HL-60 (cell line): ENCODE data around the gene NR3C2.

Experiments
- CTCF ChIP-seq: IDR thresholded peaks from one replicate; pipeline ENCODE4 v1.5.1; 2011; ENCODE audit warnings: low read length, control low read depth, inconsistent platforms; ENCODE audit not compliant: insufficient read depth
- GABPA ChIP-seq: IDR thresholded peaks from 2 replicates; pipeline ENCODE4 v1.6.1; 2012; ENCODE audit warnings: low read depth
- POLR2AphosphoS5 ChIP-seq: IDR thresholded peaks from 2 replicates; pipeline ENCODE4 v1.6.1; 2012; ENCODE audit warnings: low read depth
- REST ChIP-seq: IDR thresholded peaks from 2 replicates; pipeline ENCODE4 v1.6.1; 2012; ENCODE audit warnings: low read depth; ENCODE audit not compliant: insufficient replicate concordance
- SPI1 ChIP-seq: IDR thresholded peaks from 2 replicates; pipeline ENCODE4 v1.6.1; 2012; ENCODE audit warnings: low read depth, mild to moderate bottlenecking, borderline replicate concordance

- TF ChIP-seq POLR2AphosphoS5, result no peak
- no peak for TF ChIP-seq CTCF
- no peak for TF ChIP-seq REST
- no peak for TF ChIP-seq GABPA
- no peak for TF ChIP-seq SPI1
These were observed 5.5 kb upstream of the NR3C2 start for GRCh38 chr4:148447681-148448080.
